GM23248 (cell line): ENCODE data around the gene DACT3.

Source experiments
- EZH2 ChIP-seq: fragments of 200-600 bp; sonication (generic); IDR thresholded peaks from 2 replicates; pipeline ENCODE4 v1.6.1; 2018; ENCODE audit warnings: antibody characterized with exemption, mild to moderate bottlenecking; ENCODE audit not compliant: insufficient read depth, poor library complexity, severe bottlenecking
- EZH2phosphoT487 ChIP-seq: fragments of 200-600 bp; sonication (generic); IDR thresholded peaks from 2 replicates; pipeline ENCODE4 v1.6.1; 2018; ENCODE audit warnings: antibody characterized with exemption, moderate library complexity, mild to moderate bottlenecking, low read depth; ENCODE audit not compliant: insufficient read depth

DNA sequence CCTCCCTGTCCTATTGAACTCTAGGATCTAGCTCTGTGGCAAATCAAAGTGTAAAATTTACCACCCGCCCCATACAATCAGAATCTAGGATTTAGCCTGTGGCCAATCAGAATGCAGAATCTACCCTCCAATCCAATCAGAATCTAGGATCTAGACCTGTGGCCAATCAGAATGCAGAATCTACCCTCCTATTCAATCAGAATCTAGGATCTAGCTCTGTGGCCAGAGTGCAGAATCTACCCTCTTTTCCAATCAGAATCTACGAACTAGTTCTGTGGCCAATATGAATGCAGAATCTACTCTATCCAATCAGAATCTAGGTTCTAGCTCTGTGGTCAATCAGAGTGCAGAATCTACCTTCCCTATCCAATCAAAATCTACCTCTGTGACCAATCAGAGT lies 30.1 kb upstream of the DACT3 start:
- TF ChIP-seq EZH2 (no peak), EZH2phosphoT487 (no peak)
